H9 (cell line): ENCODE measurements around the gene ETFA. TPM values are rescaled to one million over a fixed set of nuclear protein-coding genes. Genes with fewer than 3 reads are reported as not detected.

Source experiments
- DNase-seq: peaks from one replicate; pipeline ENCODE4 v3.0.0-alpha.2; 2017
- H2AFZ ChIP-seq: one replicate; pipeline ENCODE4 v1.6.1; 2013; ENCODE audit warnings: mild to moderate bottlenecking, low read length, control low read depth, moderate library complexity
- H2AK5ac ChIP-seq: 2 replicates; pipeline ENCODE4 v1.6.1; 2013; ENCODE audit warnings: low read length, control low read depth, mixed read lengths; ENCODE audit not compliant: insufficient read length
- H2BK120ac ChIP-seq: one replicate; pipeline ENCODE4 v1.6.1; 2013; ENCODE audit warnings: low read depth, mild to moderate bottlenecking, low read length, control low read depth, inconsistent platforms; ENCODE audit not compliant: poor library complexity, severe bottlenecking
- H2BK12ac ChIP-seq: 2 replicates; pipeline ENCODE4 v1.6.1; 2013; ENCODE audit warnings: low read length, control low read depth, mixed read lengths, low read depth; ENCODE audit not compliant: insufficient read length
- H2BK15ac ChIP-seq: 2 replicates; pipeline ENCODE4 v1.6.1; 2013; ENCODE audit warnings: low read depth, low read length, control low read depth
- H2BK20ac ChIP-seq: one replicate; pipeline ENCODE4 v1.6.1; 2013; ENCODE audit warnings: low read depth, mild to moderate bottlenecking, low read length, control low read depth, inconsistent platforms; ENCODE audit not compliant: poor library complexity, severe bottlenecking
- H2BK5ac ChIP-seq: 2 replicates; pipeline ENCODE4 v1.6.1; 2013; ENCODE audit warnings: low read length, control low read depth, mixed read lengths; ENCODE audit not compliant: insufficient read length
- H3K14ac ChIP-seq: 2 replicates; pipeline ENCODE4 v1.6.1; 2013; ENCODE audit warnings: low read length, control low read depth; ENCODE audit not compliant: insufficient read depth
- H3K18ac ChIP-seq: 2 replicates; pipeline ENCODE4 v1.6.1; 2013; ENCODE audit warnings: low read depth, mild to moderate bottlenecking, mixed read lengths, low read length, control low read depth; ENCODE audit not compliant: insufficient read length
- H3K23ac ChIP-seq: 2 replicates; pipeline ENCODE4 v1.6.1; 2013; ENCODE audit warnings: low read length, control low read depth, mixed read lengths, low read depth; ENCODE audit not compliant: insufficient read length
- H3K23me2 ChIP-seq: 2 replicates; pipeline ENCODE4 v1.6.1; 2013; ENCODE audit warnings: low read depth, mild to moderate bottlenecking, mixed read lengths, low read length, control low read depth; ENCODE audit not compliant: insufficient read length, poor library complexity, severe bottlenecking
- H3K27ac ChIP-seq: 2 replicates; pipeline ENCODE4 v1.5.1; 2013; ENCODE audit warnings: low read length, control low read depth, mixed read lengths, low read depth; ENCODE audit not compliant: insufficient read length
- H3K27me3 ChIP-seq: 2 replicates; pipeline ENCODE4 v1.6.1; 2013; ENCODE audit warnings: low read length, control low read depth, inconsistent platforms; ENCODE audit not compliant: insufficient read depth
- H3K4ac ChIP-seq: 2 replicates; pipeline ENCODE4 v1.6.1; 2013; ENCODE audit warnings: low read depth, mild to moderate bottlenecking, control low read depth, inconsistent platforms, low read length, moderate library complexity
- H3K4me1 ChIP-seq: 2 replicates; pipeline ENCODE4 v1.6.1; 2013; ENCODE audit warnings: low read length, control low read depth, inconsistent platforms; ENCODE audit not compliant: insufficient read depth
- H3K4me2 ChIP-seq: 2 replicates; pipeline ENCODE4 v1.6.1; 2013; ENCODE audit warnings: low read length, control low read depth, mixed read lengths; ENCODE audit not compliant: insufficient read length, insufficient read depth
- H3K56ac ChIP-seq: 2 replicates; pipeline ENCODE4 v1.6.1; 2013; ENCODE audit warnings: low read depth, mild to moderate bottlenecking, mixed read lengths, low read length, control low read depth; ENCODE audit not compliant: insufficient read length
- H3K79me1 ChIP-seq: 2 replicates; pipeline ENCODE4 v1.6.1; 2013; ENCODE audit warnings: low read depth, mild to moderate bottlenecking, moderate library complexity, low read length, control low read depth, inconsistent platforms; ENCODE audit not compliant: insufficient read depth, poor library complexity, severe bottlenecking
- H3K79me2 ChIP-seq: 2 replicates; pipeline ENCODE4 v1.6.1; 2013; ENCODE audit warnings: low read length, control low read depth, inconsistent platforms; ENCODE audit not compliant: insufficient read depth
- H3K9ac ChIP-seq: 2 replicates; pipeline ENCODE4 v1.6.1; 2013; ENCODE audit warnings: low read length, control low read depth, mixed read lengths; ENCODE audit not compliant: insufficient read length; ENCODE audit errors: extremely low read depth
- H3K9me3 ChIP-seq: one replicate; pipeline ENCODE4 v1.6.1; 2013; ENCODE audit warnings: low read depth, low read length, inconsistent platforms; ENCODE audit not compliant: control insufficient read depth
- H3T11ph ChIP-seq: one replicate; pipeline ENCODE4 v1.6.1; 2013; ENCODE audit warnings: mild to moderate bottlenecking, low read length, control low read depth, inconsistent platforms
- H4K20me1 ChIP-seq: one replicate; pipeline ENCODE4 v1.6.1; 2013; ENCODE audit not compliant: control insufficient read depth, insufficient read length, insufficient read depth
- H4K5ac ChIP-seq: 2 replicates; pipeline ENCODE4 v1.6.1; 2013; ENCODE audit warnings: low read depth, mild to moderate bottlenecking, mixed read lengths, low read length, control low read depth; ENCODE audit not compliant: insufficient read length
- H4K8ac ChIP-seq: replicated peaks from 2 replicates; pipeline ENCODE4 v1.6.1; 2013; ENCODE audit warnings: low read length, control low read depth, mixed read lengths, low read depth; ENCODE audit not compliant: insufficient read length
- H4K91ac ChIP-seq: 2 replicates; pipeline ENCODE4 v1.6.1; 2013; ENCODE audit warnings: low read depth, mild to moderate bottlenecking, moderate library complexity, mixed read lengths, low read length, control low read depth; ENCODE audit not compliant: insufficient read length
- H3K27ac Mint-ChIP-seq, 3 experiments: 2 replicates in 2 of 3; 3 replicates in 1 of 3; pipeline ENCODE4 v1.8.0; 2020 to 2021; ENCODE audit warnings: mixed read lengths in 3 of 3, mild to moderate bottlenecking in 1 of 3, moderate library complexity in 1 of 3
- H3K27me3 Mint-ChIP-seq: 2 replicates; pipeline ENCODE4 v1.8.0; 2021; ENCODE audit warnings: low read depth, mild to moderate bottlenecking, moderate library complexity, mixed read lengths
- H3K36me3 Mint-ChIP-seq, 3 experiments: 2 replicates in 2 of 3; 3 replicates in 1 of 3; pipeline ENCODE4 v1.8.0; 2020 to 2021; ENCODE audit warnings: low read depth in 3 of 3, mixed read lengths in 3 of 3; ENCODE audit not compliant: insufficient read depth in 1 of 3
- H3K4me1 Mint-ChIP-seq, 2 experiments: 2 replicates each; pipeline ENCODE4 v1.8.0; 2020; ENCODE audit warnings: mixed read lengths in 2 of 2
- H3K4me3 Mint-ChIP-seq, 2 experiments: 2 replicates in 1 of 2; 3 replicates in 1 of 2; pipeline ENCODE4 v1.8.0; 2020 to 2021; ENCODE audit warnings: mild to moderate bottlenecking in 2 of 2, mixed read lengths in 2 of 2, moderate library complexity in 1 of 2
- H3K9me3 Mint-ChIP-seq, 2 experiments: 2 replicates in 1 of 2; 3 replicates in 1 of 2; pipeline ENCODE4 v1.8.0; 2020; ENCODE audit warnings: mild to moderate bottlenecking in 2 of 2, mixed read lengths in 2 of 2, moderate library complexity in 1 of 2
- CTCF ChIP-seq: fragments of 200-600 bp; sonication (generic); conservative IDR thresholded peaks from 3 replicates; pipeline ENCODE4 v1.8.0; 2021; ENCODE audit warnings: antibody characterized with exemption, mild to moderate bottlenecking
- WGBS: extraction: QIAGEN DNeasy Blood & Tissue Kit; methylation state at CpG from one replicate; pipeline ENCODE4 v1.1.7; 2013; ENCODE audit warnings: missing lambda C conversion rate, low lambda C conversion rate, mixed read lengths; ENCODE audit not compliant: insufficient read length; ENCODE audit errors: extremely low coverage; 5-methylcytosine and 5-hydroxymethylcytosine counted together
- total RNA-seq: library from RNA; stranded (reverse); gene quantifications from 2 replicates; pipeline ENCODE4 v1.2.1, GENCODE V29; 2021

The ETFA gene
- total RNA-seq, 1 experiment from 2014 or later = 109 TPM

GRCh38 chr15:76169911-76170800 lies 141.1 kb downstream of the ETFA start:
- H4K5ac ChIP-seq = no peak overlapping the region
- H3K79me2 ChIP-seq = no peaks in the 10 kb centered on the region

More at GRCh38 chr15:76169911-76170800, 141.1 kb downstream of the ETFA start:
- no peak overlapping the region for H3K18ac ChIP-seq
- no peak for TF ChIP-seq CTCF
- H3K14ac ChIP-seq = no peak overlapping the region
- no peak overlapping the region for H2BK20ac ChIP-seq
- peaks cover 3% of the 10 kb centered on the region for H4K20me1 ChIP-seq
- no peak overlapping the region for H3K23ac ChIP-seq
- H3K27ac Mint-ChIP-seq = no peak overlapping the region
- H3K56ac ChIP-seq = no peak overlapping the region
- no peaks in the 10 kb centered on the region; the same call in 1 of the 2 replicates for H3K4me1 ChIP-seq
- H3K9ac ChIP-seq = no peak overlapping the region
- no peak overlapping the region for H3K27ac ChIP-seq
- no peaks in the 10 kb centered on the region for H3K23me2 ChIP-seq
- no peaks in the 10 kb centered on the region for H3K79me1 ChIP-seq
- no peak overlapping the region for H3T11ph ChIP-seq
- DNase-seq = no peak
- no peak overlapping the region for H2BK12ac ChIP-seq
- no peak overlapping the region for H2BK5ac ChIP-seq
- no peaks in the 10 kb centered on the region for H3K9me3 ChIP-seq
- no peaks in the 10 kb centered on the region for H3K9me3 Mint-ChIP-seq
- H3K27me3 Mint-ChIP-seq = peaks cover 6% of the 10 kb centered on the region
- no peaks in the 10 kb centered on the region; a peak in 1 of 7 replicates for H3K36me3 Mint-ChIP-seq
- no peak overlapping the region for H4K8ac ChIP-seq
- H3K4me3 Mint-ChIP-seq = no peak overlapping the region
- WGBS = no CpG with 5 or more reads among the region's 16 CpGs
- peaks cover 8 to 9% of the 10 kb centered on the region in 2 experiments for H3K4me1 Mint-ChIP-seq
- no peaks in the 10 kb centered on the region for H3K27me3 ChIP-seq
- H2AFZ ChIP-seq = no peak overlapping the region
- no peak overlapping the region for H3K4me2 ChIP-seq
- no peak overlapping the region for H2BK120ac ChIP-seq
- no peak overlapping the region for H4K91ac ChIP-seq
- no peak overlapping the region for H2AK5ac ChIP-seq
- H3K4ac ChIP-seq = no peak overlapping the region
- H2BK15ac ChIP-seq = no peak overlapping the region
